A549 (cell line): ENCODE measurements around the gene FBP1.

ENCODE experiments used
- CHD2 ChIP-seq: fragments of 150-350 bp; IDR thresholded peaks from 2 replicates; pipeline ENCODE4 v1.6.1; 2014; ENCODE audit warnings: low read length; ENCODE audit not compliant: partially characterized antibody
- EP300 ChIP-seq, 2 experiments: fragments of >200 bp; sonication (Bioruptor Twin); formaldehyde crosslinking; IDR thresholded peaks; 2 replicates in 1 of 2; 3 replicates in 1 of 2; pipeline ENCODE4 v1.6.1; 2016 to 2017
- FOSL2 ChIP-seq, 2 experiments: fragments of 450-650 bp in 1 of 2; fragments of >200 bp in 1 of 2; sonication (Bioruptor Twin) in 1 of 2; formaldehyde crosslinking; IDR thresholded peaks; 2 replicates each; pipeline versions ENCODE4 v1.5.0 to v1.6.1; 2016 to 2020; ENCODE audit warnings: mild to moderate bottlenecking in 1 of 2, moderate library complexity in 1 of 2
- KDM1A ChIP-seq: fragments of 200-600 bp; sonication (generic); IDR thresholded peaks from 2 replicates; pipeline ENCODE4 v1.6.1; 2016; ENCODE audit warnings: low read depth, mild to moderate bottlenecking
- POLR2A ChIP-seq: IDR thresholded peaks from 2 replicates; pipeline ENCODE4 v1.6.1; 2012; ENCODE audit warnings: mild to moderate bottlenecking, low read length
- RAD21 ChIP-seq, 2 experiments: fragments of >200 bp in 1 of 2; sonication (Bioruptor Twin) in 1 of 2; formaldehyde crosslinking in 1 of 2; IDR thresholded peaks in 1 of 2; conservative IDR thresholded peaks in 1 of 2; 2 replicates in 1 of 2; 3 replicates in 1 of 2; pipeline ENCODE4 v1.6.1; 2012 to 2018; ENCODE audit warnings: inconsistent platforms in 1 of 2
- RNF2 ChIP-seq: fragments of 200-600 bp; sonication (generic); IDR thresholded peaks from 2 replicates; pipeline ENCODE4 v1.6.1; 2016; ENCODE audit warnings: low read depth, mild to moderate bottlenecking, antibody characterized with exemption, moderate library complexity, borderline replicate concordance
- ZFP36 ChIP-seq: fragments of 450-650 bp; IDR thresholded peaks from 2 replicates; pipeline ENCODE4 v1.6.1; 2014; ENCODE audit warnings: borderline replicate concordance; ENCODE audit not compliant: partially characterized antibody
- TF ChIP-seq, protein P1 (sequence below): IDR thresholded peaks from 2 replicates; pipeline ENCODE4 v1.6.1; 2012
- TF ChIP-seq, protein P2 (sequence below): fragments of >200 bp; sonication (Bioruptor Twin); formaldehyde crosslinking; IDR thresholded peaks from 3 replicates; pipeline ENCODE4 v1.5.1; 2016
- TF ChIP-seq, protein P3 (sequence below): fragments of >200 bp; sonication (Bioruptor Twin); formaldehyde crosslinking; IDR thresholded peaks from 2 replicates; pipeline ENCODE4 v1.6.1; 2016

DNA sequence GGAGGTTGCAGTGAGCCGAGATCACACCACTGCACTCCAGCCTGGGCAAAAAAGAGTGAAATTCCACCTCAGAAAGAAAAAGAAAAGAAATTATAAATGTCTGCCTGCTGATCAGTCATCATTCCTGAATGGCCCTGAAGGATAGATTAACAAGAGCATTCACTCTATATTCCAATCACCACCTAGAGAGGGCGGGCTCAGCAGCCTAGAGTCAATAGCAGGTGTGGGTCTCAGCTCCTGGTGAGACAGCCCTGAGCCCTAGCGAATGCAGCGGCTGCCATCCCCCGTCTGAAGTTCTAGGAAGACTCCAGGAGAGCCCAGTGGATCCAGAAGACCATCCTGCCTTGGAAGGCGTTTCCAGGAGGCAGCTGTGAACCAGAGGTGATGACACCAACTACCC, 12.0 kb downstream of the FBP1 start:
- TF ChIP-seq, protein P1, sequence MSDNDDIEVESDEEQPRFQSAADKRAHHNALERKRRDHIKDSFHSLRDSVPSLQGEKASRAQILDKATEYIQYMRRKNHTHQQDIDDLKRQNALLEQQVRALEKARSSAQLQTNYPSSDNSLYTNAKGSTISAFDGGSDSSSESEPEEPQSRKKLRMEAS: no peak
- TF ChIP-seq POLR2A (no peak), FOSL2 (IDR thresholded peaks at IDR 0.05) (no peak), FOSL2 (CRISPR knock-in tag; IDR thresholded peaks at IDR 0.05) (no peak), EP300 (IDR thresholded peaks at IDR 0.05) (no peak), ZFP36 (no peak), RAD21 (conservative IDR thresholded peaks at IDR 0.05 in 1 of 2, IDR thresholded peaks at IDR 0.05 in 1 of 2) (no peak), CHD2 (no peak), RNF2 (no peak), KDM1A (no peak)
- TF ChIP-seq, protein P2, sequence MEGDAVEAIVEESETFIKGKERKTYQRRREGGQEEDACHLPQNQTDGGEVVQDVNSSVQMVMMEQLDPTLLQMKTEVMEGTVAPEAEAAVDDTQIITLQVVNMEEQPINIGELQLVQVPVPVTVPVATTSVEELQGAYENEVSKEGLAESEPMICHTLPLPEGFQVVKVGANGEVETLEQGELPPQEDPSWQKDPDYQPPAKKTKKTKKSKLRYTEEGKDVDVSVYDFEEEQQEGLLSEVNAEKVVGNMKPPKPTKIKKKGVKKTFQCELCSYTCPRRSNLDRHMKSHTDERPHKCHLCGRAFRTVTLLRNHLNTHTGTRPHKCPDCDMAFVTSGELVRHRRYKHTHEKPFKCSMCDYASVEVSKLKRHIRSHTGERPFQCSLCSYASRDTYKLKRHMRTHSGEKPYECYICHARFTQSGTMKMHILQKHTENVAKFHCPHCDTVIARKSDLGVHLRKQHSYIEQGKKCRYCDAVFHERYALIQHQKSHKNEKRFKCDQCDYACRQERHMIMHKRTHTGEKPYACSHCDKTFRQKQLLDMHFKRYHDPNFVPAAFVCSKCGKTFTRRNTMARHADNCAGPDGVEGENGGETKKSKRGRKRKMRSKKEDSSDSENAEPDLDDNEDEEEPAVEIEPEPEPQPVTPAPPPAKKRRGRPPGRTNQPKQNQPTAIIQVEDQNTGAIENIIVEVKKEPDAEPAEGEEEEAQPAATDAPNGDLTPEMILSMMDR: no peak
- TF ChIP-seq, protein P3, sequence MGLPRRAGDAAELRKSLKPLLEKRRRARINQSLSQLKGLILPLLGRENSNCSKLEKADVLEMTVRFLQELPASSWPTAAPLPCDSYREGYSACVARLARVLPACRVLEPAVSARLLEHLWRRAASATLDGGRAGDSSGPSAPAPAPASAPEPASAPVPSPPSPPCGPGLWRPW: no peak
